Measurements from ENCODE around the gene PPT1. TPM values are rescaled to one million over a fixed set of nuclear protein-coding genes. Genes with fewer than 3 reads are reported as not detected.

The PPT1 gene
- total and polyA plus RNA-seq, 5 donors, result 37.6 to 59.0 (median 41.6) TPM

Other genes starting within 250 kb of the PPT1 start
- gene TRIT1, start 213.7 kb downstream of the PPT1 start, total RNA-seq, result 10 to 100 TPM; 16.4 to 20.6 (median 18.1) TPM
- 17.6 TPM for gene TRIT1, start 213.7 kb downstream of the PPT1 start, polyA plus RNA-seq
- under 1 TPM; 0.33 to 0.97 (median 0.57) TPM for gene MYCL, start 195.3 kb downstream of the PPT1 start, total RNA-seq
- gene MYCL, start 195.3 kb downstream of the PPT1 start, polyA plus RNA-seq, result 0.23 TPM
- 1 to 10 TPM in 1 of 4 donors, under 1 TPM in 3; 0.31 to 1.1 (median 0.81) TPM for gene MFSD2A, start 142.1 kb downstream of the PPT1 start, total RNA-seq
- gene MFSD2A, start 142.1 kb downstream of the PPT1 start, polyA plus RNA-seq, result 0.43 TPM
- 100 to 1,000 TPM in 2 of 4 donors, 10 to 100 TPM in 2; 72.8 to 118 (median 97.9) TPM for gene CAP1, start 56.5 kb downstream of the PPT1 start, total RNA-seq
- 43.8 TPM for gene CAP1, start 56.5 kb downstream of the PPT1 start, polyA plus RNA-seq
- 10 to 100 TPM; 13.4 to 14.9 (median 14.2) TPM for gene RLF, start 64.1 kb upstream of the PPT1 start, total RNA-seq
- 4.9 TPM for gene RLF, start 64.1 kb upstream of the PPT1 start, polyA plus RNA-seq
- gene TMCO2, start 150.7 kb upstream of the PPT1 start, total RNA-seq, result not detected
- not detected for gene TMCO2, start 150.7 kb upstream of the PPT1 start, polyA plus RNA-seq
- 10 to 100 TPM; 29.0 to 43.4 (median 34.7) TPM for gene ZMPSTE24, start 161.0 kb upstream of the PPT1 start, total RNA-seq
- gene ZMPSTE24, start 161.0 kb upstream of the PPT1 start, polyA plus RNA-seq, result 23.5 TPM
- gene COL9A2, start 220.0 kb upstream of the PPT1 start, total RNA-seq, result 1 to 10 TPM in 2 of 4 donors, under 1 TPM in 2; 0.40 to 2.0 (median 1.1) TPM
- 1.8 TPM for gene COL9A2, start 220.0 kb upstream of the PPT1 start, polyA plus RNA-seq

Data from right cardiac atrium (tissue), 5 donors.